Right lobe of liver (tissue), 4 donors: ENCODE measurements around the gene SHF.

Experiments
- CTCF ChIP-seq, 4 donors: fragments of 200-600 bp in 3 of 4; fragments of 450-650 bp in 1 of 4; IDR thresholded peaks; one replicate each; pipeline versions ENCODE4 v1.5.1 to v1.8.0; 2016 to 2022; ENCODE audit warnings: antibody characterized with exemption in 4 of 4, mild to moderate bottlenecking in 2 of 4
- POLR2A ChIP-seq: fragments of 450-650 bp; IDR thresholded peaks from one replicate; pipeline ENCODE4 v1.6.1; 2017; ENCODE audit warnings: antibody characterized with exemption, mild to moderate bottlenecking
- donor health status: DM: no; HTN: no; CAD: no.
- donor health status: DM: no; HTN: no; CAD: no.
- donor health status: DM: no; HTN: yes; CAD: no.

GRCh38 chr15:45161666-45162065, 26.1 kb downstream of the SHF start:
- TF ChIP-seq CTCF (IDR thresholded peaks at IDR 0.05) (no peak), POLR2A (no peak)
